HepG2 (cell line): ENCODE results near the gene UNC5B. TPM values are rescaled to one million over a fixed set of nuclear protein-coding genes. Genes with fewer than 3 reads are reported as not detected.

Experiments
- ATAC-seq: fragments of 200-7000 bp; cut with Tn5 transposase; 3 replicates; pipeline ENCODE4 v1.9.1; 2020; ENCODE audit warnings: mild to moderate bottlenecking, moderate library complexity
- BruUV-seq: library from RNA; stranded (reverse); fragments of 400-500 nt; replicated peaks from 2 replicates; lab custom pipeline; 2021; lab: Mats Ljungman, UMichigan
- CTCF ChIA-PET: fragments of 300-600 bp; formaldehyde crosslinking; extraction: SDS; loops from one replicate; lab custom pipeline; 2021; ENCODE audit warnings: low total read pairs, inconsistent platforms, low intra/inter-chr PET ratio; lab: Yijun Ruan, JAX
- POLR2A ChIA-PET: fragments of 350-600 bp; sonication (Branson Sonifier 250); formaldehyde crosslinking; loops from one replicate; lab custom pipeline; 2020; ENCODE audit warnings: antibody characterized with exemption, inconsistent platforms; lab: Yijun Ruan, JAX
- DNase-seq: peaks from one replicate; pipeline ENCODE4 v3.0.0-alpha.2; 2015; ENCODE audit warnings: low spot score
- FAIRE-seq: peaks from 3 replicates; lab custom pipeline; 2011; peaks lifted over from hg19 to GRCh38; lab: Jason Lieb, UNC
- H2AFZ ChIP-seq: one replicate; pipeline ENCODE4 v1.6.1; 2011; ENCODE audit warnings: low read length, inconsistent platforms
- H3K27ac ChIP-seq: fragments of 300-600 bp; 3 replicates; pipeline ENCODE4 v1.8.0; 2011; ENCODE audit warnings: mixed run types, mild to moderate bottlenecking, mixed read lengths, low read length, inconsistent platforms; ENCODE audit not compliant: insufficient read depth; ENCODE audit errors: extremely low read length
- H3K27me3 ChIP-seq, 2 experiments: fragments of 200-600 bp in 1 of 2; 2 replicates in 1 of 2; 3 replicates in 1 of 2; pipeline versions ENCODE4 v1.6.0 to v1.8.0; 2011; ENCODE audit warnings: low read length in 2 of 2, mild to moderate bottlenecking in 2 of 2, moderate library complexity in 2 of 2, inconsistent platforms in 1 of 2; ENCODE audit not compliant: insufficient read depth in 2 of 2, control insufficient read depth in 1 of 2
- H3K36me3 ChIP-seq, 2 experiments: fragments of 200-600 bp in 1 of 2; replicated peaks in 1 of 2; 2 replicates in 1 of 2; 3 replicates in 1 of 2; pipeline versions ENCODE4 v1.5.1 to v1.8.0; 2011; ENCODE audit warnings: low read length in 2 of 2, inconsistent platforms in 1 of 2; ENCODE audit not compliant: insufficient read depth in 2 of 2, control insufficient read depth in 1 of 2
- H3K4me1 ChIP-seq: 2 replicates; pipeline ENCODE4 v1.5.1; 2012; ENCODE audit warnings: low read length, inconsistent platforms; ENCODE audit not compliant: insufficient read depth
- H3K4me2 ChIP-seq: 2 replicates; pipeline ENCODE4 v1.6.0; 2011; ENCODE audit warnings: low read depth, low read length, inconsistent platforms
- H3K4me3 ChIP-seq, 3 experiments: fragments of 200-600 bp in 1 of 3; sonication (generic), shearing (Covaris generic) in 1 of 3; replicated peaks in 1 of 3; 2 replicates each; pipeline ENCODE4 v1.5.1; 2011 to 2016; ENCODE audit warnings: low read length in 3 of 3, inconsistent platforms in 2 of 3, low read depth in 2 of 3, mild to moderate bottlenecking in 2 of 3, control low read depth in 1 of 3, mixed read lengths in 1 of 3; ENCODE audit not compliant: insufficient read depth in 1 of 3
- H3K79me2 ChIP-seq: one replicate; pipeline ENCODE4 v1.6.1; 2011; ENCODE audit warnings: low read length, inconsistent platforms; ENCODE audit not compliant: insufficient read depth
- H3K9ac ChIP-seq: 2 replicates; pipeline ENCODE4 v1.6.0; 2011; ENCODE audit warnings: mild to moderate bottlenecking, low read depth, low read length, inconsistent platforms; ENCODE audit not compliant: insufficient read depth
- H3K9me3 ChIP-seq: 2 replicates; pipeline ENCODE4 v1.5.1; 2012; ENCODE audit warnings: mild to moderate bottlenecking, low read length
- H4K20me1 ChIP-seq: 2 replicates; pipeline ENCODE4 v1.6.0; 2011; ENCODE audit warnings: inconsistent platforms, mild to moderate bottlenecking, low read length, moderate library complexity; ENCODE audit not compliant: insufficient read depth
- BCL6 ChIP-seq: IDR thresholded peaks from 2 replicates; pipeline ENCODE4 v1.6.1; 2016; ENCODE audit warnings: missing genetic modification reagents, missing compliant biosample characterization
- DMAP1 ChIP-seq: IDR thresholded peaks from 2 replicates; pipeline ENCODE4 v1.6.1; 2016
- HBP1 ChIP-seq: IDR thresholded peaks from 2 replicates; pipeline ENCODE4 v1.6.1; 2016; ENCODE audit warnings: low read depth, control low read depth
- HDAC6 ChIP-seq: fragments of 200-600 bp; sonication (generic); IDR thresholded peaks from 2 replicates; pipeline ENCODE4 v1.7.0; 2017; ENCODE audit warnings: mild to moderate bottlenecking, antibody characterized with exemption, low read length, low read depth
- HNRNPK ChIP-seq: fragments of 200-400 bp; formaldehyde crosslinking; IDR thresholded peaks from 2 replicates; pipeline ENCODE4 v1.6.1; 2018; ENCODE audit warnings: low read length, low read depth, moderate library complexity, mild to moderate bottlenecking; ENCODE audit not compliant: poor library complexity, severe bottlenecking
- HNRNPUL1 ChIP-seq: fragments of 200-400 bp; formaldehyde crosslinking; IDR thresholded peaks from 2 replicates; pipeline ENCODE4 v1.6.1; 2017; ENCODE audit warnings: low read depth, mild to moderate bottlenecking, low read length, moderate library complexity
- MBNL3 ChIP-seq: fragments of 250-450 bp; sonication (Bioruptor Pico); conservative IDR thresholded peaks from 2 replicates; pipeline ENCODE4 v1.8.0; 2022; ENCODE audit warnings: mild to moderate bottlenecking, inconsistent platforms
- MXI1 ChIP-seq: IDR thresholded peaks from 3 replicates; pipeline ENCODE4 v1.6.1; 2012; ENCODE audit warnings: low read depth, low read length, inconsistent platforms, borderline replicate concordance
- PAF1 ChIP-seq: IDR thresholded peaks from 2 replicates; pipeline ENCODE4 v1.6.1; 2016; ENCODE audit warnings: missing genetic modification reagents, missing compliant biosample characterization
- PCBP1 ChIP-seq: fragments of 200-400 bp; formaldehyde crosslinking; IDR thresholded peaks from 2 replicates; pipeline ENCODE4 v1.6.1; 2017; ENCODE audit warnings: mild to moderate bottlenecking, low read depth, low read length, borderline replicate concordance
- SIX4 ChIP-seq: sonication (generic); formaldehyde crosslinking; IDR thresholded peaks from 2 replicates; pipeline ENCODE4 v1.4.0; 2020; ENCODE audit warnings: missing genetic modification reagents
- TARDBP ChIP-seq: sonication (generic); formaldehyde crosslinking; IDR thresholded peaks from 2 replicates; pipeline ENCODE4 v1.8.0; 2022; ENCODE audit warnings: mild to moderate bottlenecking, missing genetic modification reagents
- TGIF2 ChIP-seq: IDR thresholded peaks from 2 replicates; pipeline ENCODE4 v1.6.1; 2016; ENCODE audit warnings: control low read depth, missing compliant biosample characterization
- ZFP36 ChIP-seq: fragments of 150-350 bp; IDR thresholded peaks from 2 replicates; pipeline ENCODE4 v1.6.1; 2018; ENCODE audit warnings: borderline replicate concordance, low read length, low read depth; ENCODE audit not compliant: partially characterized antibody
- ZNF136 ChIP-seq: sonication (generic); formaldehyde crosslinking; IDR thresholded peaks from 2 replicates; pipeline ENCODE4 v1.8.1; 2022; ENCODE audit warnings: low read depth, mild to moderate bottlenecking, moderate library complexity, missing genetic modification reagents
- ZNF234 ChIP-seq: sonication (generic); formaldehyde crosslinking; conservative IDR thresholded peaks from 2 replicates; pipeline ENCODE4 v1.5.1; 2020; ENCODE audit warnings: mild to moderate bottlenecking, missing genetic modification reagents
- ZNF563 ChIP-seq: sonication (generic); formaldehyde crosslinking; IDR thresholded peaks from 2 replicates; pipeline ENCODE4 v1.8.0; 2022; ENCODE audit warnings: mild to moderate bottlenecking, moderate library complexity, missing genetic modification reagents
- WGBS: methylation state at CpG from one replicate; pipeline ENCODE4 v1.1.6; 2017; ENCODE audit warnings: low lambda C conversion rate; 5-methylcytosine and 5-hydroxymethylcytosine counted together
- in situ Hi-C: cut with HindIII; loops from 2 replicates; pipeline ENCODE4 v1.10.0; 2017; ENCODE audit warnings: low pct_unique_long_range_greater_than_20kb; ENCODE audit not compliant: extremely low pct_ligation_motif_present
- intact Hi-C: fragments of 100-400 bp; cut with micrococcal nuclease; formaldehyde crosslinking; loops from one replicate; pipeline ENCODE4 v1.10.0; 2022; ENCODE audit not compliant: unreplicated experiment
- polyA plus RNA-seq, 8 experiments: library from polyadenylated mRNA; depleted of rRNA in 3 of 8; stranded (reverse) in 7 of 8; unstranded in 1 of 8; fragments of >200 nt; fragmentation: Illumina TruSeq in 4 of 8; extraction: Trizol in 4 of 8; gene quantifications; 2 replicates each; pipeline versions ENCODE4 v1.2.1 to v1.2.3, GENCODE V29; 2011 to 2016; ENCODE audit warnings: low read depth in 4 of 8, missing spikeins in 1 of 8, mixed read lengths in 1 of 8; ENCODE audit not compliant: insufficient read depth in 1 of 8
- total RNA-seq, 5 experiments: library from RNA; depleted of rRNA; stranded (reverse); fragments of >200 nt; fragmentation: Illumina TruSeq; extraction: Trizol; gene quantifications; 2 replicates each; pipeline ENCODE4 v1.2.3, GENCODE V29; 2016; ENCODE audit warnings: low read depth in 1 of 5
- TF ChIP-seq, protein P1 (sequence below): IDR thresholded peaks from 2 replicates; pipeline ENCODE4 v1.6.1; 2016; ENCODE audit warnings: control low read depth
- TF ChIP-seq, protein P2 (sequence below): sonication (generic); formaldehyde crosslinking; IDR thresholded peaks from 2 replicates; pipeline ENCODE4 v1.4.0; 2020; ENCODE audit warnings: missing genetic modification reagents, borderline replicate concordance
- TF ChIP-seq, protein P3 (sequence below): sonication (generic); formaldehyde crosslinking; conservative IDR thresholded peaks from 2 replicates; pipeline ENCODE4 v1.4.0; 2020; ENCODE audit warnings: missing genetic modification reagents

The UNC5B gene
- total and polyA plus RNA-seq, 2 of the 13 experiments (the other 11 are each of a cell fraction or from before 2014, with no cell fraction given) = 0.07 TPM

- TF ChIP-seq ZNF563 (no peak), ZNF136 (no peak), SIX4 (CRISPR knock-in tag) (no peak), MBNL3 (CRISPR knock-in tag) (no peak), DMAP1 (CRISPR knock-in tag) (no peak), HDAC6 (no peak), HBP1 (CRISPR knock-in tag) (no peak), HNRNPK (no peak), MXI1 (no peak), TARDBP (CRISPR knock-in tag) (no peak), BCL6 (CRISPR knock-in tag) (no peak)
- TF ChIP-seq, protein P1, sequence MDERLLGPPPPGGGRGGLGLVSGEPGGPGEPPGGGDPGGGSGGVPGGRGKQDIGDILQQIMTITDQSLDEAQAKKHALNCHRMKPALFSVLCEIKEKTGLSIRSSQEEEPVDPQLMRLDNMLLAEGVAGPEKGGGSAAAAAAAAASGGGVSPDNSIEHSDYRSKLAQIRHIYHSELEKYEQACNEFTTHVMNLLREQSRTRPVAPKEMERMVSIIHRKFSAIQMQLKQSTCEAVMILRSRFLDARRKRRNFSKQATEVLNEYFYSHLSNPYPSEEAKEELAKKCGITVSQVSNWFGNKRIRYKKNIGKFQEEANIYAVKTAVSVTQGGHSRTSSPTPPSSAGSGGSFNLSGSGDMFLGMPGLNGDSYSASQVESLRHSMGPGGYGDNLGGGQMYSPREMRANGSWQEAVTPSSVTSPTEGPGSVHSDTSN (CRISPR knock-in tag) = no peak
- TF ChIP-seq, all 625 proteins: peak for 0
These were observed 92.5 kb downstream of the UNC5B start (continued) for GRCh38 chr10:71304914-71305313.

DNA sequence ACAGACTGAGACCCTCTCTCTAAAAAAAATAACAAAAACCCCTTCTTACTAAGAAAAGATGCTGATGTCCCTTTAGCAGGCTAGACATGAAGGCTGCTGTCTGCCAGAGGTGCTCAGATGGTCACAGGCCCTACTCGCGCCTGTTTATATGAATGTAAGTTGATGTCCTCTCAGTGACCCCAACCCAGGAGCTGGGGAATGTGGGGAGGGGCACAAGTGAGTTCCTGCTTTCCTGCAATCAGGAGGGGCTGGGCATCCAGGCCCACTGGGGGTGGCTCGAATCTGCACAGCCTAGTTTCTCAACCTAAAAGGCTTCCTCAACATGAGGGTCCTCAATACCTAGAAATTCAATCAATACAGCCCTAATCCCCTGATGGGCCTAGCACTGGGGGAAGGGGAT is 94.6 kb downstream of the UNC5B start:
- FAIRE-seq (no peak), DNase-seq (no peak), ATAC-seq (no peak)
- H3K4me2 ChIP-seq = no peak overlapping the region
- no peak overlapping the region for H3K9ac ChIP-seq
- H3K79me2 ChIP-seq = no peaks in the 10 kb centered on the region
- peaks cover 3 to 4% of the 10 kb centered on the region in 2 experiments; a peak in 2 of 5 replicates for H3K27me3 ChIP-seq
- no TSS peak for BruUV-seq
- peaks cover 20% of the 10 kb centered on the region; the same call in 1 of the 2 replicates for H3K4me1 ChIP-seq
- H2AFZ ChIP-seq = no peak overlapping the region
- no peaks in the 10 kb centered on the region for H3K36me3 ChIP-seq
- WGBS = 4% methylated on average over 3 of the region's 3 CpGs
- H3K4me3 ChIP-seq = no peak overlapping the region
- ChIA-PET CTCF (no interaction called here), POLR2A (interaction anchor here (0.8 kb wide), 1 partner anchor 332 kb away, joined by 3 read pairs; no protein-coding TSS in a partner anchor)
- intact Hi-C loops (no loop called here), in situ Hi-C loops (loop anchor here (5.0 kb wide), 1 partner anchor 395 kb away; no protein-coding TSS in a partner anchor)
- no peak overlapping the region for H3K27ac ChIP-seq
- no peaks in the 10 kb centered on the region for H3K9me3 ChIP-seq
- H4K20me1 ChIP-seq = no peaks in the 10 kb centered on the region
- no peak for TF ChIP-seq PAF1
- TF ChIP-seq HNRNPUL1 = no peak
- TF ChIP-seq, protein P2, sequence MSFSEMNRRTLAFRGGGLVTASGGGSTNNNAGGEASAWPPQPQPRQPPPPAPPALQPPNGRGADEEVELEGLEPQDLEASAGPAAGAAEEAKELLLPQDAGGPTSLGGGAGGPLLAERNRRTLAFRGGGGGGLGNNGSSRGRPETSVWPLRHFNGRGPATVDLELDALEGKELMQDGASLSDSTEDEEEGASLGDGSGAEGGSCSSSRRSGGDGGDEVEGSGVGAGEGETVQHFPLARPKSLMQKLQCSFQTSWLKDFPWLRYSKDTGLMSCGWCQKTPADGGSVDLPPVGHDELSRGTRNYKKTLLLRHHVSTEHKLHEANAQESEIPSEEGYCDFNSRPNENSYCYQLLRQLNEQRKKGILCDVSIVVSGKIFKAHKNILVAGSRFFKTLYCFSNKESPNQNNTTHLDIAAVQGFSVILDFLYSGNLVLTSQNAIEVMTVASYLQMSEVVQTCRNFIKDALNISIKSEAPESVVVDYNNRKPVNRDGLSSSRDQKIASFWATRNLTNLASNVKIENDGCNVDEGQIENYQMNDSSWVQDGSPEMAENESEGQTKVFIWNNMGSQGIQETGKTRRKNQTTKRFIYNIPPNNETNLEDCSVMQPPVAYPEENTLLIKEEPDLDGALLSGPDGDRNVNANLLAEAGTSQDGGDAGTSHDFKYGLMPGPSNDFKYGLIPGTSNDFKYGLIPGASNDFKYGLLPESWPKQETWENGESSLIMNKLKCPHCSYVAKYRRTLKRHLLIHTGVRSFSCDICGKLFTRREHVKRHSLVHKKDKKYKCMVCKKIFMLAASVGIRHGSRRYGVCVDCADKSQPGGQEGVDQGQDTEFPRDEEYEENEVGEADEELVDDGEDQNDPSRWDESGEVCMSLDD (CRISPR knock-in tag) = no peak
- TF ChIP-seq PCBP1 = no peak
- no peak for TF ChIP-seq TGIF2
- TF ChIP-seq ZNF234 (CRISPR knock-in tag) = no peak
- TF ChIP-seq, protein P3, sequence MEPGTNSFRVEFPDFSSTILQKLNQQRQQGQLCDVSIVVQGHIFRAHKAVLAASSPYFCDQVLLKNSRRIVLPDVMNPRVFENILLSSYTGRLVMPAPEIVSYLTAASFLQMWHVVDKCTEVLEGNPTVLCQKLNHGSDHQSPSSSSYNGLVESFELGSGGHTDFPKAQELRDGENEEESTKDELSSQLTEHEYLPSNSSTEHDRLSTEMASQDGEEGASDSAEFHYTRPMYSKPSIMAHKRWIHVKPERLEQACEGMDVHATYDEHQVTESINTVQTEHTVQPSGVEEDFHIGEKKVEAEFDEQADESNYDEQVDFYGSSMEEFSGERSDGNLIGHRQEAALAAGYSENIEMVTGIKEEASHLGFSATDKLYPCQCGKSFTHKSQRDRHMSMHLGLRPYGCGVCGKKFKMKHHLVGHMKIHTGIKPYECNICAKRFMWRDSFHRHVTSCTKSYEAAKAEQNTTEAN (CRISPR knock-in tag) = no peak
- no peak for TF ChIP-seq ZFP36
